Brain microvascular endothelial cell (primary cell): ENCODE measurements around the gene EMC10.
"Not testable (repeated sequence)": the region's sequence is repeated elsewhere in the genome, so short reads cannot be mapped to it uniquely, and the experiment has no call there.

Source experiments
- DNase-seq: peaks from one replicate; pipeline ENCODE4 v3.0.0-alpha.2; 2020
- H3K27ac ChIP-seq: fragments of 250-450 bp; sonication (Bioruptor Pico); 2 replicates; pipeline ENCODE4 v1.5.1; 2020; ENCODE audit warnings: mild to moderate bottlenecking, moderate library complexity
- H3K27me3 ChIP-seq: fragments of 250-450 bp; sonication (Bioruptor Pico); replicated peaks from 2 replicates; pipeline ENCODE4 v1.5.1; 2020; ENCODE audit warnings: mild to moderate bottlenecking
- H3K36me3 ChIP-seq: fragments of 250-450 bp; sonication (Bioruptor Pico); replicated peaks from 2 replicates; pipeline ENCODE4 v1.5.1; 2020; ENCODE audit warnings: mild to moderate bottlenecking
- H3K4me3 ChIP-seq: 2 replicates; pipeline ENCODE4 v1.5.1; 2011; ENCODE audit warnings: low read depth, mild to moderate bottlenecking, control low read depth, low read length, moderate library complexity
- in situ Hi-C: cut with HindIII; loops from 2 replicates; pipeline ENCODE4 v1.10.0; 2017; ENCODE audit warnings: low sequenced_read_pairs, low pct_ligation_motif_present
- TF ChIP-seq, protein P1 (sequence below): IDR thresholded peaks from 2 replicates; pipeline ENCODE4 v1.5.1; 2011; ENCODE audit warnings: low read depth, mild to moderate bottlenecking, moderate library complexity, low read length, control low read depth, inconsistent platforms; ENCODE audit errors: missing control alignments

The EMC10 gene

DNA sequence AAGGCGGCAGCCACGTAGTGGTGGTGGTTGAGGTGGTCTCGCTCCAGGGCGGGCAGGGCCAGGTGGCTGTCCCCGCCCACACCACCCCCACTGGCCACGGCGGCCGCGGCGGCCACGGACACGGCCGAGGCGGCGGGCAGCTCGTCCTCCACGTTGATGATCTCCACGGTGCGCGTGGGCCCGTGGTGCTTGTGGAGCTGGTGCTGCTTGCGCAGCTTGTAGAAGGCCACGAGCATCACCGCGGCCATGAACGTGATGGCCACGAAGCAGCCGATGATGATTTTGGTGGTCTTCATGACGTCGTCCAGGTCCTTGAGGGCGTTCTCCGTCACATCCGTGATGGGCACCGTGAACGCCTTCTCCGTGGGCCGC, 41.4 kb downstream of the EMC10 start:
- TF ChIP-seq, protein P1, sequence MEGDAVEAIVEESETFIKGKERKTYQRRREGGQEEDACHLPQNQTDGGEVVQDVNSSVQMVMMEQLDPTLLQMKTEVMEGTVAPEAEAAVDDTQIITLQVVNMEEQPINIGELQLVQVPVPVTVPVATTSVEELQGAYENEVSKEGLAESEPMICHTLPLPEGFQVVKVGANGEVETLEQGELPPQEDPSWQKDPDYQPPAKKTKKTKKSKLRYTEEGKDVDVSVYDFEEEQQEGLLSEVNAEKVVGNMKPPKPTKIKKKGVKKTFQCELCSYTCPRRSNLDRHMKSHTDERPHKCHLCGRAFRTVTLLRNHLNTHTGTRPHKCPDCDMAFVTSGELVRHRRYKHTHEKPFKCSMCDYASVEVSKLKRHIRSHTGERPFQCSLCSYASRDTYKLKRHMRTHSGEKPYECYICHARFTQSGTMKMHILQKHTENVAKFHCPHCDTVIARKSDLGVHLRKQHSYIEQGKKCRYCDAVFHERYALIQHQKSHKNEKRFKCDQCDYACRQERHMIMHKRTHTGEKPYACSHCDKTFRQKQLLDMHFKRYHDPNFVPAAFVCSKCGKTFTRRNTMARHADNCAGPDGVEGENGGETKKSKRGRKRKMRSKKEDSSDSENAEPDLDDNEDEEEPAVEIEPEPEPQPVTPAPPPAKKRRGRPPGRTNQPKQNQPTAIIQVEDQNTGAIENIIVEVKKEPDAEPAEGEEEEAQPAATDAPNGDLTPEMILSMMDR = no peak
- no peak overlapping the region for H3K27ac ChIP-seq
- no peak for DNase-seq
- no peaks in the 10 kb centered on the region for H3K36me3 ChIP-seq
- no peak overlapping the region for H3K4me3 ChIP-seq
- in situ Hi-C loops = no loop called here
- no peaks in the 10 kb centered on the region for H3K27me3 ChIP-seq

DNA sequence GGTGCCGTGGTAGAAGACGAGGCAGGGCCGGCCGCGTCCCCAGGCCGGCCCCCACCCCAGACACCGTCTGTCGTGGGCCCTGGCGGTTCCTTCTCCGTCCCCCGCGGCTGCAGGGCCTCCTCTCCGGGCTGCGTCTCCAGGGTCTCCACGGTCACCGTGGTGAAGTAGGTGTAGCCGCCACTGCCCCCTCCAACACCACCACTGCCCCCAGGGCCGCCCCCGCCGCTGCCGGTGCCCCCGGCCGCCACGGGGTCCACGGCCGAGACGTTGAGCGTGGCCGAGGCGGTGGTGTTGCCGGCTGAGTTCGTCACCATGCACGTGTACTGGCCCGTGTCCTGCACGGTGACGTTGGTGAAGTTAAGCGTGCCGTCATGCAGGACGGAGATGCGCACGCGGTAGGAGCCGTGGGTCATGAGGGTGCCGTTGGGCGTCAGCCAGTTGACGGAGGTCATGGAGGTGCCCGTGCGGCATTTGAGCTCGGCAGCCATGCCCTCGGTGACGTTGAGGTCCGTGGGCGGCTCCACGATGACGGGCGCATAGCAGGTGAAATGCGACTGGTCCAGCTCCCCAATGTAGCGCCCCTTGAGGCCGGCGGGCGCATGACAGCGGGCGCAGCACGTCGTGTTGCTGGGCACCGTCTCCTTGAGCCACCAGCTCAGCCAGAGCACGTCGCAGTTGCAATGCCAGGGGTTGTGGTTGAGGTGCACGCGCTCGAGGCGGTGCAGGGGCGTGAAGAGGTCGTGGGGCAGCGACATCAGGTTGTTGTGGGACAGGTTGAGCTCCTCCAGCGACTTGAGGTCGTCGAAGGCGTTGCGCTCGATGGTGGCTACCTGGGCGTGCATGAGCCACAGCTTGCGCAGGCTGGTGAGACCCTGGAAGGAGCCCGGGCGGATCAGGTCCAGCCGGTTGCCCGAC, 42.0 kb downstream of the EMC10 start:
- Histone ChIP-seq H3K4me3 (no peak overlapping the region), H3K36me3 (no peaks in the 10 kb centered on the region)
- in situ Hi-C loops = no loop called here

DNA sequence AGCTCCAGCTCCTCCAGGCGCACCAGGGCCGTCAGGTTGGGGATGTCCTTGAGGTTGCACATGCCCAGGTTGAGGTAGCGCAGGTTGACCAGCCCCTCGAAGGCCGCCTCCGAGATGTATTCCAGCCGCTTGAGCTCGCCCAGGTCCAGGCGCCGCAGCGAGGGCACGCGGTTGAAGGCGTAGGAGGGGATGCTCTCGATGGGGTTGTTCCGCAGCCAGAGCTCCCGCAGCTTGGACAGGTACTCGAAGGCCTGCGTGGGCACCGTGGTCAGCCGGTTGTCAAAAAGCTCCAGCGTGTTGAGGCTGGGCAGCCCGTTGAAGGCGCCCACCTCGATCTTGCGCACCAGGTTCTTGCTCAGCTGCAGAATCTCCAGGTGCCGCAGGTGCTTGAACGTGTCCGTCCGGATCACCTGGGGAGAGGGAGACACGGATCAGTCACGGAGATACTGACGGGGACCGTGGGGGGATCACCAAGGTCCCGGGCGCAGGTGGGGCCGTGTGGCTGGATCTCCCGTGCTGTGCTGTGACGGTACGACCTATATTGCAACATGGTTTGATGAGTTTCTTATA, 42.8 kb downstream of the EMC10 start:
- in situ Hi-C loops = no loop called here
- H3K4me3 ChIP-seq = no peak overlapping the region
- H3K27me3 ChIP-seq = no peaks in the 10 kb centered on the region
- H3K36me3 ChIP-seq = no peaks in the 10 kb centered on the region
- H3K27ac ChIP-seq = no peak overlapping the region
- no peak for DNase-seq
- TF ChIP-seq, protein P1 = no peak

More for the DNA sequence above, 42.0 kb downstream of the EMC10 start:
- Histone ChIP-seq H3K27ac (no peak overlapping the region), H3K27me3 (no peaks in the 10 kb centered on the region)
- DNase-seq = no peak
- TF ChIP-seq, protein P1 = no peak

DNA sequence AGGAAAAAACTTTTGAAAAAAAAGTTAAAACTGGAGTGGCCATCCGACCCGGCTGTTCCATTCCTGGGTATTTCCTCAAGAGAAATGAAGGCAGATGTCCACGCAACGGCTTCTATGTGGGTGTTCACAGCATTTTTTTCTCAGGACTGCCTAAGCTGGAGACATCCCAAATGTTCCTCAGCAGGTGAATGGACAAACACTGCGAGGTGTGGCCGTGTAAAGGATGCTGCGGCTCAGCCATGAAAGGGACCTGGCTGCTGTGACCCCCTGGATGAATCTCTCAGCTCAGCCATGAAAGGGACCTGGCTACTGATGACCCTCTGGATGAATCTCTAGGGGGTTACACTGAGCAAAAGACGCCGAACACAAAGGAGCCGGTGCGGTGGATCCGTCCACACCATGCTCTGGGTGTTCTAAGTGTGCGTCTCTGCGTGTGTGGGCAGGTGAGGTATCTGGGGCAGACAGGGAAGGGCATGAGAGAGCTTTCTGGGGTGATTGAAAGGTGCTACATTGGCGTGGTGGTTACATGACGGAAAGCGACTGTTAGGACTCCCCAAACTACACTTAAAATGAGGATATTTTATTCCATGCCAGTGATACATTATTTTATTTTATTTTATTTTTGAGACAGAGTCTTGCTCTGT, 44.6 kb downstream of the EMC10 start:
- in situ Hi-C loops = no loop called here
- Histone ChIP-seq H3K36me3 (no peaks in the 10 kb centered on the region), H3K4me3 (no peak overlapping the region), H3K27ac (no peak overlapping the region), H3K27me3 (no peaks in the 10 kb centered on the region)
- DNase-seq = no peak
- TF ChIP-seq, protein P1 = no peak

DNA sequence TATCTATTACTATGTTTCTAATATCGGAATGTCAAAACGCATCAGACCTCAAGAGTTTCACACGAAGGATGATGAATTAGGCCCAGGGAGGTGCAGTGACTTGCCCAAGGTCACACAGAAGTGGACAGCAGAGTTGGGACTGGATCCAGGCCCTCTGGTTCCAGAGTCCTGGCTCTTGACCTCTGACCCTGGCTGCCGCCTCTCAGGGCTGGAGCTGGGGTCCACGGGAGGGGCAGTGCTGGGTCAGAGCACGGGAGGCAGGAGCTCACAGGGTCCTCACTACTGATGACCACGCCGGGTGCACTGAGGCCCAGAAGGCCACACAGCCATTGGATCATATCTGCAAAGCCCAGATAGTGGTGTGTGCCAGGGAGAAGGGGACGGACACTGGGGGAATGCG, 46.6 kb downstream of the EMC10 start:
- in situ Hi-C loops = no loop called here
- TF ChIP-seq, protein P1 = no peak
- H3K36me3 ChIP-seq = no peaks in the 10 kb centered on the region

DNA sequence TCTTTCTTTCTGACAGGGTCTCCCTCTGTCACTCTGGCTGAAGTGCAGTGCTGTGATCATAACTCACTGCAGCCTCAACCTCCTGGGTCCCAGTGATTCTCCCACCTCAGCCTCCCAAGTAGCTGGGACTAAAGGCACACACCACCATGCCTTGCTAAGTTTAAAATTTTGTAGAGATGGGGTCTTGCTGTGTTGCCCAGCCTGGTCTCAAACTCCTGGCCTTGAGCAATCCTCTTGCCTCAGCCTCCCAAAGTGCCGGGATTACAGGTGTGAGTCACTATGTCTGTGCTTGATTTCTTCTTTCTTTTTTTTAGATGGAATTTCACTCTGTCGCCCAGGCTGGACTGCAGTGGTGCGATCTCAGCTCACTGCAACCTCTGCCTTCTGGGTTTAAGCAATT, 51.7 kb downstream of the EMC10 start:
- H3K36me3 ChIP-seq, H3K27ac ChIP-seq, DNase-seq, in situ Hi-C loops, H3K27me3 ChIP-seq, H3K4me3 ChIP-seq: not testable (repeated sequence)

More for the DNA sequence above, 46.6 kb downstream of the EMC10 start:
- DNase-seq = no peak
- H3K27ac ChIP-seq = no peak overlapping the region
- no peak overlapping the region for H3K4me3 ChIP-seq
- H3K27me3 ChIP-seq = no peaks in the 10 kb centered on the region
